Measurements from ENCODE around the gene FAH. TPM values are rescaled to one million over a fixed set of nuclear protein-coding genes. Genes with fewer than 3 reads are reported as not detected.
"Not testable (repeated sequence)": the region's sequence is repeated elsewhere in the genome, so short reads cannot be mapped to it uniquely, and the experiment has no call there.

Gene FAH
- total RNA-seq (2014; rRNA removed; shearing (Covaris generic)): 17.6 and 21.4 TPM in 2 replicates

GRCh38 chr15:80152896-80153876, at the start of gene FAH:
Gene FAH, plus strand, starts transcription at chr15:80152999. Its CDS starts 56 bp downstream, at chr15:80153055.
- Histone ChIP-seq H3K27me3 (ENCODE audit: control insufficient read depth, insufficient read depth, low read length) (peaks cover 2% of the 10 kb centered on the region), H3K4me3 (ENCODE audit: insufficient read depth, low read depth, low read length) (peak within 1 kb of the TSS; percentile 64), H3K36me3 (replicated peaks; ENCODE audit: control insufficient read depth, insufficient read depth, low read length) (no peaks in the 10 kb centered on the region; the same call in 1 of the 2 replicates)
- no peak for DNase-seq

- Histone ChIP-seq H3K27me3 (ENCODE audit: control insufficient read depth, insufficient read depth, low read length) (no peaks in the 10 kb centered on the region), H3K4me3 (ENCODE audit: insufficient read depth, low read depth, low read length) (no peak overlapping the region)
These were observed 47.6 kb upstream of the FAH start for GRCh38 chr15:80105193-80105592.

GRCh38 chr15:80105595-80105994, 47.2 kb upstream of the FAH start:
- Histone ChIP-seq H3K27me3 (ENCODE audit: control insufficient read depth, insufficient read depth, low read length) (no peaks in the 10 kb centered on the region), H3K4me3 (ENCODE audit: insufficient read depth, low read depth, low read length) (no peak overlapping the region)

More at GRCh38 chr15:80105193-80105592, 47.6 kb upstream of the FAH start:
- DNase-seq: no peak
- H3K36me3 ChIP-seq (replicated peaks; ENCODE audit: control insufficient read depth, insufficient read depth, low read length): no peaks in the 10 kb centered on the region

GRCh38 chr15:80106051-80106450, 46.7 kb upstream of the FAH start:
- no peak for DNase-seq
- Histone ChIP-seq H3K36me3 (replicated peaks; ENCODE audit: control insufficient read depth, insufficient read depth, low read length) (no peaks in the 10 kb centered on the region), H3K4me3 (ENCODE audit: insufficient read depth, low read depth, low read length) (no peak overlapping the region), H3K27me3 (ENCODE audit: control insufficient read depth, insufficient read depth, low read length) (no peaks in the 10 kb centered on the region)

More at GRCh38 chr15:80105595-80105994, 47.2 kb upstream of the FAH start:
- DNase-seq: no peak
- H3K36me3 ChIP-seq (replicated peaks; ENCODE audit: control insufficient read depth, insufficient read depth, low read length): no peaks in the 10 kb centered on the region

- DNase-seq: no peak
- Histone ChIP-seq H3K36me3 (replicated peaks; ENCODE audit: control insufficient read depth, insufficient read depth, low read length) (no peaks in the 10 kb centered on the region), H3K27me3 (ENCODE audit: control insufficient read depth, insufficient read depth, low read length) (no peaks in the 10 kb centered on the region), H3K4me3 (ENCODE audit: insufficient read depth, low read depth, low read length) (no peak overlapping the region)
These were observed 45.6 kb upstream of the FAH start for GRCh38 chr15:80107204-80107603.

- DNase-seq: no peak
- H3K4me3 ChIP-seq (ENCODE audit: insufficient read depth, low read depth, low read length): no peak overlapping the region
- H3K36me3 ChIP-seq (replicated peaks; ENCODE audit: control insufficient read depth, insufficient read depth, low read length): no peaks in the 10 kb centered on the region
- H3K27me3 ChIP-seq (ENCODE audit: control insufficient read depth, insufficient read depth, low read length): no peaks in the 10 kb centered on the region
These were observed 45.0 kb upstream of the FAH start for GRCh38 chr15:80107774-80108173.

- DNase-seq: no peak
- Histone ChIP-seq H3K36me3 (replicated peaks; ENCODE audit: control insufficient read depth, insufficient read depth, low read length) (no peaks in the 10 kb centered on the region), H3K4me3 (ENCODE audit: insufficient read depth, low read depth, low read length) (no peak overlapping the region), H3K27me3 (ENCODE audit: control insufficient read depth, insufficient read depth, low read length) (no peaks in the 10 kb centered on the region)
These were observed 43.4 kb upstream of the FAH start for GRCh38 chr15:80109388-80109787.

GRCh38 chr15:80110920-80111319, 41.9 kb upstream of the FAH start:
- H3K36me3 ChIP-seq (replicated peaks; ENCODE audit: control insufficient read depth, insufficient read depth, low read length): no peaks in the 10 kb centered on the region
- no peaks in the 10 kb centered on the region for H3K27me3 ChIP-seq (ENCODE audit: control insufficient read depth, insufficient read depth, low read length)
- no peak for DNase-seq
- no peak overlapping the region for H3K4me3 ChIP-seq (ENCODE audit: insufficient read depth, low read depth, low read length)

- Histone ChIP-seq H3K27me3 (ENCODE audit: control insufficient read depth, insufficient read depth, low read length) (no peaks in the 10 kb centered on the region), H3K36me3 (replicated peaks; ENCODE audit: control insufficient read depth, insufficient read depth, low read length) (no peaks in the 10 kb centered on the region), H3K4me3 (ENCODE audit: insufficient read depth, low read depth, low read length) (no peak overlapping the region)
- DNase-seq: no peak
These were observed 38.7 kb upstream of the FAH start for GRCh38 chr15:80114114-80114513.

GRCh38 chr15:80115021-80115420, 37.8 kb upstream of the FAH start:
- Histone ChIP-seq H3K36me3 (replicated peaks; ENCODE audit: control insufficient read depth, insufficient read depth, low read length) (no peaks in the 10 kb centered on the region), H3K4me3 (ENCODE audit: insufficient read depth, low read depth, low read length) (no peak overlapping the region)
- no peak for DNase-seq

GRCh38 chr15:80118956-80119355, 33.8 kb upstream of the FAH start:
- H3K4me3 ChIP-seq (ENCODE audit: insufficient read depth, low read depth, low read length): no peak overlapping the region
- no peaks in the 10 kb centered on the region for H3K27me3 ChIP-seq (ENCODE audit: control insufficient read depth, insufficient read depth, low read length)
- peaks cover 2% of the 10 kb centered on the region for H3K36me3 ChIP-seq (replicated peaks; ENCODE audit: control insufficient read depth, insufficient read depth, low read length)
- DNase-seq: no peak

More at GRCh38 chr15:80115021-80115420, 37.8 kb upstream of the FAH start:
- no peaks in the 10 kb centered on the region for H3K27me3 ChIP-seq (ENCODE audit: control insufficient read depth, insufficient read depth, low read length)

GRCh38 chr15:80120636-80121035, 32.2 kb upstream of the FAH start:
- DNase-seq: no peak
- no peaks in the 10 kb centered on the region for H3K27me3 ChIP-seq (ENCODE audit: control insufficient read depth, insufficient read depth, low read length)
- H3K36me3 ChIP-seq (replicated peaks; ENCODE audit: control insufficient read depth, insufficient read depth, low read length): peaks cover 3% of the 10 kb centered on the region
- no peak overlapping the region for H3K4me3 ChIP-seq (ENCODE audit: insufficient read depth, low read depth, low read length)

GRCh38 chr15:80121546-80121945, 31.3 kb upstream of the FAH start:
- no peak overlapping the region for H3K4me3 ChIP-seq (ENCODE audit: insufficient read depth, low read depth, low read length)
- no peak for DNase-seq
- H3K36me3 ChIP-seq (replicated peaks; ENCODE audit: control insufficient read depth, insufficient read depth, low read length): peaks cover 3% of the 10 kb centered on the region
- no peaks in the 10 kb centered on the region for H3K27me3 ChIP-seq (ENCODE audit: control insufficient read depth, insufficient read depth, low read length)

- H3K27me3 ChIP-seq (ENCODE audit: control insufficient read depth, insufficient read depth, low read length): no peaks in the 10 kb centered on the region
- DNase-seq: no peak
- peaks cover 3% of the 10 kb centered on the region for H3K36me3 ChIP-seq (replicated peaks; ENCODE audit: control insufficient read depth, insufficient read depth, low read length)
- no peak overlapping the region for H3K4me3 ChIP-seq (ENCODE audit: insufficient read depth, low read depth, low read length)
These were observed 29.8 kb upstream of the FAH start for GRCh38 chr15:80123034-80123433.

- not testable (repeated sequence) for DNase-seq; H3K4me3 ChIP-seq (ENCODE audit: insufficient read depth, low read depth, low read length); H3K36me3 ChIP-seq (replicated peaks; ENCODE audit: control insufficient read depth, insufficient read depth, low read length); H3K27me3 ChIP-seq (ENCODE audit: control insufficient read depth, insufficient read depth, low read length)
These were observed 25.5 kb upstream of the FAH start for GRCh38 chr15:80127253-80127652.

Measured in H7 (cell line).